Choroid plexus epithelial cell (primary cell): Measurements from ENCODE around the gene TMEM30B.
"Not testable (repeated sequence)": the region's sequence is repeated elsewhere in the genome, so short reads cannot be mapped to it uniquely, and the experiment has no call there.

Experiments
- DNase-seq: peaks from one replicate; pipeline ENCODE4 v3.0.0-alpha.2; 2010; ENCODE audit warnings: low read depth
- H3K4me3 ChIP-seq: 2 replicates; pipeline ENCODE4 v1.5.1; 2011; ENCODE audit warnings: low read depth, mild to moderate bottlenecking, control low read depth, low read length, moderate library complexity
- CTCF ChIP-seq: conservative IDR thresholded peaks from 2 replicates; pipeline ENCODE4 v1.5.1; 2011; ENCODE audit warnings: low read depth, mild to moderate bottlenecking, control low read depth, inconsistent platforms, low read length, moderate library complexity

TMEM30B gene

GRCh38 chr14:61319706-61320105 is 38.6 kb upstream of the TMEM30B start:
- TF ChIP-seq CTCF = no peak
- DNase-seq = no peak
- H3K4me3 ChIP-seq = no peak overlapping the region

- H3K4me3 ChIP-seq = no peak overlapping the region
- no peak for DNase-seq
- TF ChIP-seq CTCF = no peak
Observed at GRCh38 chr14:61319086-61319485, 37.9 kb upstream of the TMEM30B start.

DNA sequence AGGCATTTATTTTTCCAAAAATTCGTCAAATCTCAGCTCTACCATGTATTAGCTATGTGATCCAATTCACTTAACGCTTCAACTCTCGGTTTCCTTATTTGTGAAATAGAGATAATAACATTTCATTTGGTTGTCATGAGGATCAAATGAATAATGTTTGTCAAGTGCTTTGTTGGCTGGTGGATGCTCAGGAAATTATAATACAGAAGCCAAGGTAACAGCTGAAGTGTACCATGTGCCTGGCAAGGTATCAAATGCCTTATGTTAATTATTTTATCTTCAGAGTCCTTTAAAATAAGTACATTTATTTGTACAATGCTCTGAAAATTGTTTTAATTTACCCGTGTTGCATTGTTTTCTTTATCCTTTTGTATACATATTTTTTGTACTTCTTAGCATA is 34.2 kb upstream of the TMEM30B start:
- no peak overlapping the region for H3K4me3 ChIP-seq
- no peak for TF ChIP-seq CTCF
- DNase-seq = no peak

- not testable (repeated sequence) for DNase-seq, H3K4me3 ChIP-seq
Observed at GRCh38 chr14:61308701-61309100, 27.6 kb upstream of the TMEM30B start.

- no peak overlapping the region for H3K4me3 ChIP-seq
- TF ChIP-seq CTCF = no peak
- DNase-seq = no peak
Observed at GRCh38 chr14:61308198-61308597, 27.1 kb upstream of the TMEM30B start.

- no peak for DNase-seq
- TF ChIP-seq CTCF = no peak
- H3K4me3 ChIP-seq = no peak overlapping the region
Observed at GRCh38 chr14:61304688-61305087, 23.6 kb upstream of the TMEM30B start.

- no peak for TF ChIP-seq CTCF
- no peak for DNase-seq
- no peak overlapping the region for H3K4me3 ChIP-seq
Observed at GRCh38 chr14:61300754-61301153, 19.6 kb upstream of the TMEM30B start.

DNA sequence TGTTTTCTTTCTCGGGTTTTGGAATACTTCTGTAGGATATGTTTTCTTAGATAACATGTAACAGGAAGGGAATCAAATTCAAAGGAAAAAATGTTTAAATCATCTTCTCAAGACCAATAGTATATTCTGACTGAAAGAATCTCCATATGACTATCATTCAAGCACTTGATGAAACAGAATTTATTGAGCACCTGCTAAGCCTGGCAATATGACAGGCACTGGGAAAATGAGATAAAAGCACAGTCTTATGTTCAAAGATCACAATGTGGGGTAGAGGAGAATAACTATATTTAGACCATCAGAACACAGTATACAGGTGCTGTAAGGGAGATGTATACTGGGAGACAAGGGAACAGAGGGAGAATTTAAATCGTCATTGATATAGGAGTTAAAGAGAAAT is 19.1 kb upstream of the TMEM30B start:
- TF ChIP-seq CTCF = no peak
- DNase-seq = no peak
- H3K4me3 ChIP-seq = no peak overlapping the region
